Putamen (tissue), 1 donor: ENCODE measurements around the gene NHLRC4.

Experiments
- DNase-seq: peaks from one replicate; pipeline ENCODE4 v3.0.0-alpha.2; 2016; ENCODE audit warnings: low spot score

NHLRC4 gene

DNA sequence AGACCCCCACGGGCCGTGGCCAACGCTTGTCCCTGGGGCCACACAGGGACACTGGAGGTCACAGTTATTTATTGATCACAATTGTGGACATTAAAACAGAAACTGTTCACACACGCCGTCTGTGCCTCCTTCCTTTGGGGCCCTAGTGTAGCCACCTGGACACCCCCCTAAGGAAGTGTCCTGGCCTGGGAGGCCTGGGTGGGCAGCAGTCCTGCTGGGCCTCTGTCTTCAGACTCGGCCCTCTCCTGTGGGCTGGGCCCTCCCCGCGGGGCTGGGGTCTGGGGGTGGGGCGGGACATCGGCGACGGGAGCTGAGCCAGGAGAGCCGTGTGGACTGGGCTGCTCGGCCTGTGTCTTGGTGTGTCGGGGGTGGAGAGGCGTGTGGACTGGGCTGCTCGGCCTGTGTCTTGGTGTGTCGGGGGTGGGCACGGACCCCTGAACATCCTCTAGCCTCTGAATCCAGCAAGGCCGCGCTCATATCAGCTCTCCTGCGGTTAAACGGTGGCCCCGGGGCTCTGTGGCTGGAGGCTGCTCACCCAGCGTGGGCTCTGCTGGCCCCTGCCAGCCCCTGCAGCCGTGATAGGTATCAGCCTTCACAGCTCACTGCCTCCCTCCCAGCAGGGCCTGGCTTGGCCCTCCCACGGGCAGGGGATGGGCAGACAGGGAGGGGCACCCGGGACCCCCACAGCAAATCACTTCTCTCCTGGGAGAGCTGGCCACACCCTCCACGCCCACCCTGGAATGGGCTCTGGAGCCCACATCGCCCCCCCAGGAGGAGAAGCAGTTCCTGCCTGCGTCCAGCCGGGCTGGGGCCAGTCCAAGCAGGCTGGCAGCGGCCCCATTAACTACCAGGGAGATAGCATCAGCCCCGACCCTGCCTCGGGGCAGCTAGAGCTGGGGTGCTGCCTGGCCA lies 1.1 kb upstream of the NHLRC4 start:
- DNase-seq = no peak

DNA sequence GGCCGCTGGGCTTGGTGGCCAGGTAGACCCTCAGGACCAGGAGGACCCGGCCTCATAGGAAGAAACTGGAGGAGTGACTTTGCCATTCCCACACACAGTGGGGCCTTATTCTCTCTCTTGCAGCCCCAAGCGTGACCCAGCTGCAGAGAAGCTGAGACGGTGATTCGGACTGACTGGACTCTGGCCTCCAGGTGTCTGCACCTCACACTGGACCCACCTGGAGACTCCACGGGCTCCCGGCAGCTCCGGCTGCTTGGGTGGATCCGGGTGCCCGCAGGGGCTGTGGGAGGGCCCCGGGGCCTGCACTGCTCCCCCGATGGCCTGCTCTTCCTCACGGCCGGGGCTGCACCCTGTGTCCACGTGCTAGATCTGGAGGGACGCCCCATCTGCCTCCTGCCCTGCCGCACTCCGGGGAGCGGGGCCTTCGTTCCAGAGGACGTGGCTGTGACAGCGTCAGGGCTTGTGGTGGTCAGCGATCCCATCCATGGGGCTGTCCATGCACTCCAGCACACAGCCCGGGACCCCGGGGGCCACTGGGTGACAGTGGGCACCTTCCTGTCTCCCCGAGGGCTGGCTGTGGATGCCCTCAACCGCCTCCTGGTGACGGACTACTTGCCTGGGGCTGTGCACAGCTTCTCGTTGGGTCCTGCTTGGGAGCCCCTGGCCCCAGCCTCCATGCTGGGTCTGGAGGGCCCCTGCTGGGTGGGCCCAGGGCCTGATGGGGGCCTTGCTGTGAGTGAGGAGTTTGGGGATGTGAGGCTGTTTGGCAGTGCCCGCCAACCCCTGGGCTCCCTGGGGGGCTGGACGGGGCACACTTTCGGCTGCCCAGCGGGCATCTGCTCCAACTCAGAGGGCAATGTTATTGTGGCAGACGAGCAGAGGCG lies 810 bp downstream of the NHLRC4 start:
- no peak for DNase-seq

GRCh38 chr16:568401-569258 lies 1.8 kb downstream of the NHLRC4 start:
- DNase-seq = no peak

DNA sequence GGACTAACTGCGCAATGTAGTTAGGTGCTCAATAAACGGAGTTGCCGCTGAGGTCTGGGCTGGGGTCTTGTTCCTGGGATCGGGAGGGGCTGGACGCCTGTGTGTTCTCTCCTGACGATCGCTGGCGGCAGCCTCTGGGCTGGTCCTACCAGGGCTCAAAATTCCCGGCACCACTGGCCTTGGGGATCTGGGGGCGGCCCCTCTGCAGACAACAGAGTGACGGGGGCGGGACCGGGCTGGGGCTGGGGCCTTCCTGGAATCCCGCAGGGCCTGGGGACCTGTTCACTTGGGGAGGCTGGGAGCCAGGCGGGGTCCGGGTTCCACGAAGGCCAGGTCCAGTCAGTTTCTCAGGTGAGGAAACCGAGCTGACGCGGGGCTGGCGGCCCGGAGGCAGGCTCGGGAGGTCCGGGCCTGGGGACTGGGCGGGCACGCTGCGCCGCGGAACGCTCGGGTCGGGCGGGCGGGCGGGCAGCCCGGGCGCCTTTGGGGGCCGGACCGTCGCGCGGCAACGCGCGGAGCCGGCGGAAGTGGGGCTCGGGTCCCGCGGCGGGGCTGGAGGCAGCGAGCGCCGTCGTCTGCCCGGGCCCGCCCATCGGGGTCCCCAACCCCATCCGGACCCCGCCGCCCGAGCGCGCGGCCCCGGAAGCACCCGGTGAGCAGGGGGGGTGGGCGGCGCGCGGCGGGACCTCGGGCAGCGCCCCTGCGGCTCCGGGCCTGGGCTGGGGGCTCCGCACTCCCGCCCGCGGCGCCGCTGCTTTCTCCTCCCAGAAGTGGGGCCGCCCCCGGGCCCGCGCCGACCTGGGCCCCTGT lies 2.8 kb downstream of the NHLRC4 start, which contains the start of gene PIGQ:
PIGQ (plus strand) TSS at position 524 of the 810 bp plus-strand sequence. CDS start 4,107 bp downstream, outside the sequence.
- peak; percentile 45 for DNase-seq

DNA sequence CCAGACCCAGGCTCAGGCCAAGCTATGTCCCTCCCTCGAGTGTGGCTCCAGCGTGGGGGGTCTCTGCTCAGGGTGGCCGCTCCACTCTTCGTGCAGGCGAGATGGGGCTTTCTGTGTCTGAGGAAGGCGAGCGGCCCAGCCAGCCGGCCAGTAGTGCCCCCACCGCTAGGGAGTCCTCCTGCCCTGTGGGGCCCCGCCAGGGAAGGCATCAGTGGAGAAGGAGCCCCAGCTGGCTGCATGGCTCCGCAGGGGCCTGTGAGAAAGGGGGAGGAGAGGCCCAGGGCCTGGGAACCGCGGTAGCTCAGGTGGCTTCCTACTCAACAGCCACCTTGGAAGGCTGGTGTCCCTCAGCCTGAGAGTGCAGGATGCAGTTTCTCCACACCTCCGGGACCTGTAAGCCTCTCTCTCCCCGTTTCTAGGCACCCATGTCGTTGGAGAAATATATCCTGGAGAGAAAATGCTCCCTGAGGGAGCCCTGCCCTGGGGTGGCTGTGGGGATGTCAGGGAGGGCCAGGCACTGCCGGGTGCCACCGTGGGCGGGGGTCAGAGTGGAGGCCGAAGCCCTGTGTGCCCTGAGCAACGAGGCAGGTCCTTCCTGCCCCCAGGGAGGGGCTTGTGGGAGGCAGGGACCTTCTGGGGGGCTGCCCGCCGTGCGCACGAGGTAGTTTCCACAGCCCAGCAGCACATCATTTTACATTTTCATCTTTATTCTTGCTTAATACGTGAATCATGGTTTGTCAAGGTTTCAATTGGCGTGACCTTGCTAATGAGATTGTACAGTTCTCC lies 6.3 kb downstream of the NHLRC4 start:
- DNase-seq = no peak

GRCh38 chr16:574021-574760 lies 7.4 kb downstream of the NHLRC4 start:
- no peak for DNase-seq

GRCh38 chr16:575354-576196 lies 8.8 kb downstream of the NHLRC4 start:
- DNase-seq = no peak

DNA sequence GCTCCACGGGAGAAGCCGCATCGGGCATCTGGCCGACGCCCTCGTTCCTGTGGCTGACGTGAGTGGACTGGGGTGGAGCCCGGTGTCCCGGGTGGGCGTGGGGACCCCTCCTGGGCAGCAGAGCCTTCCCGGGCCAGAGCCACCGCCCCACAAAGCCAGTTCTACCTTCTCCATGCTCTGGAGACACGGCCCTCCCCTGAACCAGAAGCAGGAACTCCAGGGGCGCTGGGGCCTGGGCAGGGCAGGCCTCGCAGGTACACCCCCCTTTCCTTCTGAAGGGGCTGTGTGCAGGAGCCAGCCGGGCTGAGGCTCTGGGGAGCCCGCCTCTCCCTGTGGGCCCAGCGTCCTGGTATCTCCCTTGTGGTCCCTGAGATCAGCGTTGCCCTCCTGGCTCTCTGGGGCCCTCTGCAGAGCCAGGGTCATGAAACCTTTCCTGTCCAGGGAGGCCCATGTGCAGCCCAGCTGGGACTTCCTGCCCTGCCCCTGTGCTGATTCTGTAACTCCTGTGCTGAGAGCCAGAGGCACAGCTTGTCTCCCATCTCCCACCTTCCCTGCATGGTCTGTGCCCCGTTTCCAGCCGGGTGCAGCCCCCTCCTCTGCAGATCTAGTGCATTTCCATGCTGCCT lies 9.5 kb downstream of the NHLRC4 start:
- DNase-seq = no peak

- DNase-seq = no peak
Observed at GRCh38 chr16:576823-577201, 10.0 kb downstream of the NHLRC4 start.

- no peak for DNase-seq
Observed at GRCh38 chr16:577796-578195, 11.0 kb downstream of the NHLRC4 start.

DNA sequence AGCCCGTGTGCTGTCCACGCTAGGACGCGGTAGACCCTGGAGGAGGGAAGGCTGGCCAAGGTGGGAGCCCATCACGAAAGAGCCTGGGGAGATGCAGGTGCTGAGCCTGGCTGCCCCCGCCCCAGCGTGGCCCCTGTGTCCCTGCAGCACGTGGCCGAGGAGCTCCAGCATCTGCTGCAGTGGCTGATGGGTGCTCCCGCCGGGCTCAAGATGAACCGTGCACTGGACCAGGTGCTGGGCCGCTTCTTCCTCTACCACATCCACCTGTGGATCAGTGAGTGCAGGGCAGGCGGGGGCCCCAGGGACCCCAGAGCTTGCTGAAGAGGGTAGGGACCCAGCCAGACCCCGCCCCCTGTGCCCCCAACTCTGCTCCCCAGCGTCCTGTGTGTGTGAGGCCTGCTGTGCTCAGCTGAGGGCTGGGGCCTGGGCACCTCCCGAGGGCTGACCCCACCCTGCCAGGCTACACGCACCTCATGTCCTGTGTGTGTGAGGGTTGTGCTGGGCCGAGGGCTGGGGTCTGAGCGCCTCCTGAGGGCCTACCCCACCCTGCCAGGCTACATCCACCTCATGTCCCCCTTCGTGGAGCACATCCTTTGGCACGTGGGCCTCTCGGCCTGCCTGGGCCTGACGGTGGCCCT lies 11.5 kb downstream of the NHLRC4 start:
- DNase-seq = no peak

DNA sequence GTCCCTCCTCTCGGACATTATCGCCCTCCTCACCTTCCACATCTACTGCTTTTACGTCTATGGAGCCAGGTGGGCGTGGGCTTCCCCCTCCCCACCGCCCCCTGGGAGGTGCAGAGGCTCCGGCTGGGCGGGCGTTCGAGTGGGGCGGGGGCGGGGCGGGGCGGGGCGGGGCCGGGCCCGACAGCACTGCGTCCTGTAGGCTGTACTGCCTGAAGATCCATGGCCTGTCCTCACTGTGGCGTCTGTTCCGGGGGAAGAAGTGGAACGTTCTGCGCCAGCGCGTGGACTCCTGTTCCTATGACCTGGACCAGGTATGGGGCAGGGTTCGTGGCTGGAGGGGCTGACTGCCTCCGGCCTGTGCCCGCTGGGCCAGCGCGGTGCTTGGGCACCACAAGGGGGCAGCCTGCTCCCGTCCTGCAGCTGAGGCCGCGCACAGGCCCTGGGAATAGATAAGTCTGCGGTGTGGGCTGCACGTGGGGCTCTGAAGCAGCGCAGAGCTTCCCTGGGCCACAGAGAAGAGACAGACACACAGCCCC lies 12.1 kb downstream of the NHLRC4 start:
- no peak for DNase-seq

DNA sequence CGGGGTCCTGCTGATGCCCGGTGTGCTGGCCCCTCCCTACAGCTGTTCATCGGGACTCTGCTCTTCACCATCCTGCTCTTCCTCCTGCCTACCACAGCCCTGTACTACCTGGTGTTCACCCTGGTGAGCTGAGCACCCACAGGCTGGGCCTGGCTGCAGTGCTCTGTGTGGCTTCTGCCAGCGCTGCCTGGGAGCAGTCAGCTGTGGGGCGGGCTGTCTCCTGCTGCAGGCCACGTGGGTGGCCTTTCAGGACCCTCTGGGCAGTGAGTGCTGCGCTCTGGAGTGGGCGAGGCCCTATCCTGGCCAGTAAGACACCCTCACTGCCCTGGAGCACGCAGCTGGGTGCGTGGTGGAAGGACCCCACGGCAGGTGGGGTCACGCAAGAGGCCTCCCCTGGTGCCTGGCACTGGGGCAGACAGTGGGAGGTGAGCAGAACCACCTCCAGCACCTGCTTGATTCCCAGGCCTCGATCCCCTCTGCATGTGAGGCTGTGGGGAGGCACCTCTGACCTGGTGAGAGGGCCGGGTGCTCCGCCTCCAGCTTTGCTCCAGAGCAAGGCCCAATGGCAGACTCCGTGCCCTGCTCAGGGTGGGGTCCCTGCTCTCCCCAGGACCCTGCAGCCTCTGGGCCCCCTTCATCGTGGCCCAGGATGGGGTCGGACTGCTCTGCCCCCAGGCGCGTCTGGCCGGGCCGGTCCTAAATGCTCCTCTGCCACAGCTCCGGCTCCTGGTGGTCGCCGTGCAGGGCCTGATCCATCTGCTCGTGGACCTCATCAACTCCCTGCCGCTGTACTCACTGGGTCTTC lies 13.5 kb downstream of the NHLRC4 start:
- DNase-seq = no peak

GRCh38 chr16:580946-581498 lies 14.2 kb downstream of the NHLRC4 start:
- DNase-seq = no peak

DNA sequence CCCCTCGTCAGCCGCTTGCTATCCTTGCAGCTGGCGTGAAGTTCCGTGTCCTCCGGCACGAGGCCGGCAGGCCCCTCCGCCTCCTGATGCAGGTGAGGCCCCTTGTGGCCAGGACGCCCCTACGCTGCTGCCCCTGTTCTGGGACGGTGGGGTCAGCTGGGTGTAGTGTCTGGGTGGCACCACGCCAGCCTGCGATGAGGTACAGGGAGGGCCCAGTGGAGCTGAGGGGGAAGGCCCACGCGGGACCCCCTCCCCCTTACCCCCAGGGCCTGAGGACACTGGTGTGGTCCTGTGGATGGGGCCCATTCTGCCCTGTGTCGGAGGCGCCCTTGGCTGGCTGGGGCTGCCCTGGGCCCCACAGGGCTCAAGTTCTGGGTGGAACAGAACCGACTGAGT lies 15.4 kb downstream of the NHLRC4 start:
- no peak for DNase-seq
